ENCODE results near the gene CD83.
"Not testable (repeated sequence)": the region's sequence is repeated elsewhere in the genome, so short reads cannot be mapped to it uniquely, and the experiment has no call there.

The CD83 gene

GRCh38 chr6:14138701-14139215, 21.2 kb downstream of the CD83 start:
- H3K4me1 Mint-ChIP-seq (ENCODE audit: low read depth) = peaks cover 1% of the 10 kb centered on the region
- no peak overlapping the region for H3K4me3 Mint-ChIP-seq
- no peak for DNase-seq (ENCODE audit: low spot score)
- no peaks in the 10 kb centered on the region for H3K9me3 Mint-ChIP-seq
- H3K27me3 Mint-ChIP-seq (ENCODE audit: low read depth) = no peaks in the 10 kb centered on the region
- H3K27ac Mint-ChIP-seq = no peak overlapping the region
- peaks cover 23% of the 10 kb centered on the region for H3K36me3 Mint-ChIP-seq (ENCODE audit: low read depth)

GRCh38 chr6:14141351-14142062, 23.9 kb downstream of the CD83 start:
- Mint-ChIP-seq H3K27me3 (ENCODE audit: low read depth) (no peaks in the 10 kb centered on the region), H3K27ac (no peak overlapping the region), H3K9me3 (no peaks in the 10 kb centered on the region), H3K4me3 (no peak overlapping the region), H3K4me1 (ENCODE audit: low read depth) (peaks cover 7% of the 10 kb centered on the region), H3K36me3 (ENCODE audit: low read depth) (no peaks in the 10 kb centered on the region)
- DNase-seq (ENCODE audit: low spot score) = no peak

- no peak overlapping the region for H3K4me3 Mint-ChIP-seq
- H3K27me3 Mint-ChIP-seq (ENCODE audit: low read depth) = no peaks in the 10 kb centered on the region
- no peak overlapping the region for H3K27ac Mint-ChIP-seq
- no peaks in the 10 kb centered on the region for H3K36me3 Mint-ChIP-seq (ENCODE audit: low read depth)
- DNase-seq (ENCODE audit: low spot score) = no peak
- peaks cover 7% of the 10 kb centered on the region for H3K4me1 Mint-ChIP-seq (ENCODE audit: low read depth)
- no peaks in the 10 kb centered on the region for H3K9me3 Mint-ChIP-seq
Observed at GRCh38 chr6:14142063-14142450, 24.5 kb downstream of the CD83 start.

- no peak overlapping the region for H3K27ac Mint-ChIP-seq
Observed at GRCh38 chr6:14142511-14143223, 25.1 kb downstream of the CD83 start.

GRCh38 chr6:14143305-14143704, 25.7 kb downstream of the CD83 start:
- no peaks in the 10 kb centered on the region for H3K9me3 Mint-ChIP-seq
- no peak overlapping the region for H3K27ac Mint-ChIP-seq

More at GRCh38 chr6:14142511-14143223, 25.1 kb downstream of the CD83 start:
- DNase-seq (ENCODE audit: low spot score) = no peak
- Mint-ChIP-seq H3K9me3 (no peaks in the 10 kb centered on the region), H3K27me3 (ENCODE audit: low read depth) (no peaks in the 10 kb centered on the region), H3K36me3 (ENCODE audit: low read depth) (no peaks in the 10 kb centered on the region), H3K4me3 (no peak overlapping the region), H3K4me1 (ENCODE audit: low read depth) (peaks cover 7% of the 10 kb centered on the region)

GRCh38 chr6:14144678-14145113, 27.1 kb downstream of the CD83 start:
- Mint-ChIP-seq H3K36me3 (ENCODE audit: low read depth) (no peaks in the 10 kb centered on the region), H3K27me3 (ENCODE audit: low read depth) (no peaks in the 10 kb centered on the region), H3K4me1 (ENCODE audit: low read depth) (peaks cover 7% of the 10 kb centered on the region), H3K9me3 (no peaks in the 10 kb centered on the region), H3K27ac (no peak overlapping the region), H3K4me3 (no peak overlapping the region)
- peak; percentile 49 for DNase-seq (ENCODE audit: low spot score)

More at GRCh38 chr6:14143305-14143704, 25.7 kb downstream of the CD83 start:
- Mint-ChIP-seq H3K4me3 (no peak overlapping the region), H3K36me3 (ENCODE audit: low read depth) (no peaks in the 10 kb centered on the region), H3K27me3 (ENCODE audit: low read depth) (no peaks in the 10 kb centered on the region), H3K4me1 (ENCODE audit: low read depth) (peaks cover 7% of the 10 kb centered on the region)
- DNase-seq (ENCODE audit: low spot score) = no peak

- Mint-ChIP-seq H3K9me3 (no peaks in the 10 kb centered on the region), H3K4me1 (ENCODE audit: low read depth) (peaks cover 7% of the 10 kb centered on the region), H3K27me3 (ENCODE audit: low read depth) (no peaks in the 10 kb centered on the region), H3K36me3 (ENCODE audit: low read depth) (no peaks in the 10 kb centered on the region), H3K27ac (no peak overlapping the region), H3K4me3 (no peak overlapping the region)
- no peak for DNase-seq (ENCODE audit: low spot score)
Observed at GRCh38 chr6:14146506-14147096, 29.0 kb downstream of the CD83 start.

GRCh38 chr6:14147891-14148290, 30.3 kb downstream of the CD83 start:
- Mint-ChIP-seq H3K27me3 (ENCODE audit: low read depth) (peaks cover 4% of the 10 kb centered on the region), H3K9me3 (no peaks in the 10 kb centered on the region), H3K36me3 (ENCODE audit: low read depth) (no peaks in the 10 kb centered on the region), H3K4me3 (no peak overlapping the region), H3K4me1 (ENCODE audit: low read depth) (peaks cover 7% of the 10 kb centered on the region), H3K27ac (no peak overlapping the region)
- DNase-seq (ENCODE audit: low spot score) = no peak

- no peak for DNase-seq (ENCODE audit: low spot score)
- H3K4me3 Mint-ChIP-seq = no peak overlapping the region
- H3K27ac Mint-ChIP-seq = no peak overlapping the region
- H3K9me3 Mint-ChIP-seq = no peaks in the 10 kb centered on the region
- H3K27me3 Mint-ChIP-seq (ENCODE audit: low read depth) = peaks cover 7% of the 10 kb centered on the region
- no peaks in the 10 kb centered on the region for H3K36me3 Mint-ChIP-seq (ENCODE audit: low read depth)
- peaks cover 7% of the 10 kb centered on the region for H3K4me1 Mint-ChIP-seq (ENCODE audit: low read depth)
Observed at GRCh38 chr6:14148471-14148870, 30.9 kb downstream of the CD83 start.

- no peak overlapping the region for H3K4me3 Mint-ChIP-seq
- H3K4me1 Mint-ChIP-seq (ENCODE audit: low read depth) = peaks cover 7% of the 10 kb centered on the region
- no peak overlapping the region for H3K27ac Mint-ChIP-seq
- peaks cover 12% of the 10 kb centered on the region for H3K27me3 Mint-ChIP-seq (ENCODE audit: low read depth)
- no peaks in the 10 kb centered on the region for H3K9me3 Mint-ChIP-seq
- no peak for DNase-seq (ENCODE audit: low spot score)
- H3K36me3 Mint-ChIP-seq (ENCODE audit: low read depth) = no peaks in the 10 kb centered on the region
Observed at GRCh38 chr6:14149053-14149738, 31.6 kb downstream of the CD83 start.

- Mint-ChIP-seq H3K27ac (no peak overlapping the region), H3K9me3 (no peaks in the 10 kb centered on the region), H3K4me3 (no peak overlapping the region), H3K36me3 (ENCODE audit: low read depth) (no peaks in the 10 kb centered on the region), H3K4me1 (ENCODE audit: low read depth) (peaks cover 3% of the 10 kb centered on the region), H3K27me3 (ENCODE audit: low read depth) (peaks cover 12% of the 10 kb centered on the region)
- DNase-seq (ENCODE audit: low spot score) = no peak
Observed at GRCh38 chr6:14149739-14150130, 32.2 kb downstream of the CD83 start.

GRCh38 chr6:14151300-14151699, 33.7 kb downstream of the CD83 start:
- H3K27ac Mint-ChIP-seq; DNase-seq (ENCODE audit: low spot score); H3K4me3 Mint-ChIP-seq; H3K9me3 Mint-ChIP-seq; H3K36me3 Mint-ChIP-seq (ENCODE audit: low read depth); H3K4me1 Mint-ChIP-seq (ENCODE audit: low read depth): not testable (repeated sequence)
- peaks cover 21% of the 10 kb centered on the region for H3K27me3 Mint-ChIP-seq (ENCODE audit: low read depth)

GRCh38 chr6:14151773-14152172, 34.2 kb downstream of the CD83 start:
- Mint-ChIP-seq H3K27ac (no peak overlapping the region), H3K4me1 (ENCODE audit: low read depth) (no peaks in the 10 kb centered on the region), H3K9me3 (no peaks in the 10 kb centered on the region)

GRCh38 chr6:14153228-14153627, 35.7 kb downstream of the CD83 start:
- Mint-ChIP-seq H3K27ac (no peak overlapping the region), H3K36me3 (ENCODE audit: low read depth) (no peaks in the 10 kb centered on the region), H3K27me3 (ENCODE audit: low read depth) (peaks cover 21% of the 10 kb centered on the region), H3K9me3 (no peaks in the 10 kb centered on the region), H3K4me1 (ENCODE audit: low read depth) (no peaks in the 10 kb centered on the region), H3K4me3 (no peak overlapping the region)
- no peak for DNase-seq (ENCODE audit: low spot score)

More at GRCh38 chr6:14151773-14152172, 34.2 kb downstream of the CD83 start:
- no peak for DNase-seq (ENCODE audit: low spot score)
- no peak overlapping the region for H3K4me3 Mint-ChIP-seq
- peaks cover 21% of the 10 kb centered on the region for H3K27me3 Mint-ChIP-seq (ENCODE audit: low read depth)
- H3K36me3 Mint-ChIP-seq (ENCODE audit: low read depth) = no peaks in the 10 kb centered on the region

All from T-helper 2 cell treated with Interferon-gamma antibody and Interleukin-4, amounts not matched to agents 5 μg/mL and 100 μg/mL, for 36 hours (primary cell).